Astrocyte of the cerebellum (primary cell): ENCODE results near the gene CDH8.
A peak's percentile ranks its signal among the peaks of the same experiment; 100 is the strongest.

Experiments used
- DNase-seq: peaks from one replicate; pipeline ENCODE4 v3.0.0-alpha.2; 2011; ENCODE audit warnings: low read depth
- H3K4me3 ChIP-seq: 2 replicates; pipeline ENCODE4 v1.5.1; 2011; ENCODE audit warnings: mild to moderate bottlenecking, low read depth, low read length, moderate library complexity
- in situ Hi-C: cut with HindIII; loops from 2 replicates; pipeline ENCODE4 v1.10.0; 2017; ENCODE audit warnings: low sequenced_read_pairs
- TF ChIP-seq, protein P1 (sequence below): IDR thresholded peaks from 2 replicates; pipeline ENCODE4 v1.5.1; 2012; ENCODE audit warnings: low read length, low read depth, moderate library complexity, mild to moderate bottlenecking; ENCODE audit errors: missing control alignments

The CDH8 gene

DNA sequence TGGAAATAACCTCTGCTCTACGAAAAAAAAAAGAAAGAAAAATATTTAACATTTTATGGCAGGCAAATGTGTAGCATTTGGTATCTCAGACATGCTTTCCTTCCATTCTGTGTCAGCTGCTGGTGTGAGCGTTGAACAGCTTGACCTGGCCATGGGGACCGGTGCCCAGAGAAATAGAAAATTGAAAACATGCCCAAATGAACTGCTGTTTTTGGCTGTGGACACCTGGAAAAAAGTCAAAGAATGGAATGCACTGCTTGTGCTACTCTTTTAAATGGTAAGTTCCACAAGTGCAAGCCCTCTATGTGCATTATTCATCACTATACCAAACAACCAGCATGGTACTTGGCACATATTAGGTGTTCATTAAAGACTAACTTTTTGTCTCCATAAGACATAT, 127.2 kb downstream of the CDH8 start:
- peak; percentile 80 for DNase-seq
- TF ChIP-seq, protein P1, sequence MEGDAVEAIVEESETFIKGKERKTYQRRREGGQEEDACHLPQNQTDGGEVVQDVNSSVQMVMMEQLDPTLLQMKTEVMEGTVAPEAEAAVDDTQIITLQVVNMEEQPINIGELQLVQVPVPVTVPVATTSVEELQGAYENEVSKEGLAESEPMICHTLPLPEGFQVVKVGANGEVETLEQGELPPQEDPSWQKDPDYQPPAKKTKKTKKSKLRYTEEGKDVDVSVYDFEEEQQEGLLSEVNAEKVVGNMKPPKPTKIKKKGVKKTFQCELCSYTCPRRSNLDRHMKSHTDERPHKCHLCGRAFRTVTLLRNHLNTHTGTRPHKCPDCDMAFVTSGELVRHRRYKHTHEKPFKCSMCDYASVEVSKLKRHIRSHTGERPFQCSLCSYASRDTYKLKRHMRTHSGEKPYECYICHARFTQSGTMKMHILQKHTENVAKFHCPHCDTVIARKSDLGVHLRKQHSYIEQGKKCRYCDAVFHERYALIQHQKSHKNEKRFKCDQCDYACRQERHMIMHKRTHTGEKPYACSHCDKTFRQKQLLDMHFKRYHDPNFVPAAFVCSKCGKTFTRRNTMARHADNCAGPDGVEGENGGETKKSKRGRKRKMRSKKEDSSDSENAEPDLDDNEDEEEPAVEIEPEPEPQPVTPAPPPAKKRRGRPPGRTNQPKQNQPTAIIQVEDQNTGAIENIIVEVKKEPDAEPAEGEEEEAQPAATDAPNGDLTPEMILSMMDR = no peak
- in situ Hi-C loops = no loop called here
- no peak overlapping the region for H3K4me3 ChIP-seq

DNA sequence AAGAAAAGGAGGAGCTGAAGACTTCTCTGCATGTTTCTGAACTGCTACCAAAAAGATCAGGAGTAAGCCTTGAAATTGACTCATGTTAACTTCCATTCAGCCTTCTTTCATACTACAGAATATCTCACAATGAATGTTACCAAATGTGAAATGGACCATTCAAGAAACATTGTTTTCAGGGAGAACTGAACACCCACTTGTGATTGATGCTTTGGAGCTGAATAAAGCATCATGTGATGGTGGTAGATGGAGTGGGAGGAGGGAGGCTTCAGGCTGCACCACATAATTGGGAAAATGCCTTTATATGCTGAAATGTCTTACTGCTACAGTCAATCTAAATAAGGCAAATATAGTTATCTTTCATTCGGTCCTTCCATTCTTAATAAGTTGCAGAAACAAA, 127.8 kb downstream of the CDH8 start:
- DNase-seq = no peak
- H3K4me3 ChIP-seq = no peak overlapping the region
- TF ChIP-seq, protein P1 = no peak
- in situ Hi-C loops = no loop called here

DNA sequence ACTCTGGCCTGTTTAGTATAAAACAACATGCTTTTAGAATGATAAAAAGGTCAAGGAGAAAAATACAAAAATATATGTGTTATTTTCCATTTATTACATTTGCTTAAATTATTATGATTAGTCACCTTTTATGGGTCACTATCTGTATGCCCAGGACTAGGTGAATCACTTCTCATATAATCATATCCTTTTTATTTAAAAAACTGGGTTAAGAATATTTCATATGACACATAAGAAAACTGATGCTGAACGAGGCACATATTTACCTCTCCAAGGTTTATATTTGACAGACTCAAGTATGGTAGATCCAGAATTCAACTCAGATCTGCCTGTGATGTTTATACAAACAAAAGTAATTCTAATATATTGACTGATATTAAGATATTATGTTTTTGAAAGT, 134.5 kb downstream of the CDH8 start:
- TF ChIP-seq, protein P1 = no peak
- in situ Hi-C loops = no loop called here
- H3K4me3 ChIP-seq = no peak overlapping the region
- no peak for DNase-seq

DNA sequence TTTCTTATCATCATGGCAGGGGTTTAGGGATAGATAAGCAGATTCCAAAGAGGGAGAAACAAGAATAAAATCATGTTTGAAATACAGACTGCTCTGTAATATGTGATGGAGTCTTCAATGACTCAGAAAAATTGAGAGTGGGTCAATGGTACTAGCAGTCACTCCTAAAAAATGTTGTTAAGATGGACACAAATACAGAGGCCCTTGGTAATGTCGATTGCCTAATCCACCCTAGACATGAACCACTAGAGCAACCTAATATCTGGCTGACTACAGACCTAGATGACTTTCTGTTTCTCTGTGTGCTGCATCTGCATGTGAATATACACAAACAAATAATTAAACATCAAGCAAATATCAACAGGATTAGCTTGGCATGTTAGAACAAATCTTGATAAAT, 135.8 kb downstream of the CDH8 start:
- in situ Hi-C loops = no loop called here
- no peak overlapping the region for H3K4me3 ChIP-seq
- TF ChIP-seq, protein P1 = no peak
- no peak for DNase-seq

DNA sequence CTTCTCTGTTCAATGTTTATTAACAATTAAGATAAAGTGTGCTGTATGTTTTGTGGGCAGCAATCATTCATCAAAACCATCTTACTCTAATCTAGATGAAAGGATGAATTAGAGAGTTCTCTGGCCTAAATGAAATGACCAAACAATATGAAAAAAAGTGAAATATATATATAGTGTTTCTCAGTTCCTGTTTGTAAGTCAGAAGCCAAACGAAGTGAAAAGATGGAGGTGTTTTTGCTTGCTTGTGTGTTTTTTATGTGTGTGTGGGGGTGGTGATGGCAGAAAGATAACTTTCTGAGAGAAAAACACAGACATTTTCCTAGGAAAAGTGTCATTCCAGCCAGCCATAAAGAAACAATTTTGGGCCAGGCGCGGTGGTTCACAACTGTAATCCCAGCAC, 138.6 kb downstream of the CDH8 start:
- DNase-seq = no peak
- in situ Hi-C loops = no loop called here
- TF ChIP-seq, protein P1 = no peak
- H3K4me3 ChIP-seq = no peak overlapping the region

DNA sequence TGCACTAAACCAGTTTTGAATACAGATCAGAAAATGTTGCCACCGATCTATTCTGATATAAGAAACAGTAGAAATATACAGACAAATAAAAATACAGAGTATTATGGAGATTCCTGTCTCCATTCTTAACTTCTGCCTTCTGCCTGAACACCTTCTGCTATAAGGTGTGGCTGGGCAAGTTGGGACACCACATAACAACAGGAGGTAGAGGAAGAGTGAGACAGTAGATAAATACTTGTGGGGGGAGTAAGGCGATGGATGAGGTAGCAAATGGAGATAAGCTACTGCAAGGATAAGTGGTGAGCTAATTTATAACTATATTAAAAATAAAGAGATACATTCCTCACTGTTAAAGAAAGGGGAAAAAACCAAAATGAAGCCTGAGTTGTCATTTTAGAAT, 143.7 kb downstream of the CDH8 start:
- in situ Hi-C loops = no loop called here
- DNase-seq = no peak
- no peak overlapping the region for H3K4me3 ChIP-seq
- TF ChIP-seq, protein P1 = no peak

DNA sequence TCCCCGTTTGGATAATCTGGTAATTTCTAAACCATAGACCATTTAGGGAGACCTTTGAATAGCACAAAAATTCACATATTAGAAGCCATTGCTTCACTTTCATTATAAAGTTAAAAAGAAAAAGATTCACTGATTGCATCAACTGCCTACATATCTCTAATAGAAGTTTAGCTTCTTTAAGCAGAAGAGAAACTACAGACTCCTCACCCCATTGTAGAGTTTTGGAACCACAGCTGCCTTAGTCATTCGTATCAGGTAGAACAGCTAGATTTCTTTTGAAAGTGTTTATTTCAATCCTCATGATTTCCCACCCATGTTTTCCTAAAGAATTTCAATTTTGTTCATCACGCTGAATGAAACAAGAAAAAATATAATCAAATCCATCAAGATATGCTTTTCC, 144.8 kb downstream of the CDH8 start:
- in situ Hi-C loops = no loop called here

More for the DNA sequence above, 144.8 kb downstream of the CDH8 start:
- no peak overlapping the region for H3K4me3 ChIP-seq
- DNase-seq = no peak
- TF ChIP-seq, protein P1 = no peak
